Measurements from ENCODE around the gene KCNK5.

Gene KCNK5

DNA sequence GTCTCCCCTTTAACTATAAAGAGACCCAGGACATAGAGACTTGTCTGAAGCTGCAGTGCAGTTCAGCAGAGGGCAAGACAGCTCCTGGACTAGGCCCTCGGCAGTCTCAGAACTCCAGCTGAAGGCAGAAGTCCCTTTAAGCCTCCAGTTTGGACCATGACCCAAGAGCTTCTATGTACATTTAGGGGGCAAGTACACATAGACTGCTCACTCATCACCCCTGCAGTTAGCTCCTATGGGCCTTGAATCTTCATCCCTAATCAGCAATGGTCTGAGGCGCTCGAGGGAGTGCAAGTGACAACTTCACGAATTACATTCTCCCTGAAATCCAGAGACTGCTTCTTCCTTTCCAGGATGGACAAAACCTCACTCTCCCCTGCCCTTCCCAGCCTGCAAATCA, 47.4 kb downstream of the KCNK5 start:
- TF ChIP-seq FOXP2 (optimal IDR thresholded peaks at IDR 0.05; ENCODE audit: borderline replicate concordance, extremely low read depth, extremely low read length, insufficient read depth), result no peak
- TF ChIP-seq, protein P1, sequence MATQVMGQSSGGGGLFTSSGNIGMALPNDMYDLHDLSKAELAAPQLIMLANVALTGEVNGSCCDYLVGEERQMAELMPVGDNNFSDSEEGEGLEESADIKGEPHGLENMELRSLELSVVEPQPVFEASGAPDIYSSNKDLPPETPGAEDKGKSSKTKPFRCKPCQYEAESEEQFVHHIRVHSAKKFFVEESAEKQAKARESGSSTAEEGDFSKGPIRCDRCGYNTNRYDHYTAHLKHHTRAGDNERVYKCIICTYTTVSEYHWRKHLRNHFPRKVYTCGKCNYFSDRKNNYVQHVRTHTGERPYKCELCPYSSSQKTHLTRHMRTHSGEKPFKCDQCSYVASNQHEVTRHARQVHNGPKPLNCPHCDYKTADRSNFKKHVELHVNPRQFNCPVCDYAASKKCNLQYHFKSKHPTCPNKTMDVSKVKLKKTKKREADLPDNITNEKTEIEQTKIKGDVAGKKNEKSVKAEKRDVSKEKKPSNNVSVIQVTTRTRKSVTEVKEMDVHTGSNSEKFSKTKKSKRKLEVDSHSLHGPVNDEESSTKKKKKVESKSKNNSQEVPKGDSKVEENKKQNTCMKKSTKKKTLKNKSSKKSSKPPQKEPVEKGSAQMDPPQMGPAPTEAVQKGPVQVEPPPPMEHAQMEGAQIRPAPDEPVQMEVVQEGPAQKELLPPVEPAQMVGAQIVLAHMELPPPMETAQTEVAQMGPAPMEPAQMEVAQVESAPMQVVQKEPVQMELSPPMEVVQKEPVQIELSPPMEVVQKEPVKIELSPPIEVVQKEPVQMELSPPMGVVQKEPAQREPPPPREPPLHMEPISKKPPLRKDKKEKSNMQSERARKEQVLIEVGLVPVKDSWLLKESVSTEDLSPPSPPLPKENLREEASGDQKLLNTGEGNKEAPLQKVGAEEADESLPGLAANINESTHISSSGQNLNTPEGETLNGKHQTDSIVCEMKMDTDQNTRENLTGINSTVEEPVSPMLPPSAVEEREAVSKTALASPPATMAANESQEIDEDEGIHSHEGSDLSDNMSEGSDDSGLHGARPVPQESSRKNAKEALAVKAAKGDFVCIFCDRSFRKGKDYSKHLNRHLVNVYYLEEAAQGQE (IDR thresholded peaks at IDR 0.05; ENCODE audit: insufficient read depth in 1 of 2, low read depth in 2 of 2, low read length in 2 of 2), result no peak
- TF ChIP-seq SIN3A (IDR thresholded peaks at IDR 0.05; ENCODE audit: borderline replicate concordance, insufficient read depth, low read length), result no peak
- no peak for TF ChIP-seq TAF1 (IDR thresholded peaks at IDR 0.05; ENCODE audit: borderline replicate concordance, insufficient read depth, low read length)
- no peak for TF ChIP-seq POLR2AphosphoS5 (IDR thresholded peaks at IDR 0.05; ENCODE audit: low read depth, low read length)

DNA sequence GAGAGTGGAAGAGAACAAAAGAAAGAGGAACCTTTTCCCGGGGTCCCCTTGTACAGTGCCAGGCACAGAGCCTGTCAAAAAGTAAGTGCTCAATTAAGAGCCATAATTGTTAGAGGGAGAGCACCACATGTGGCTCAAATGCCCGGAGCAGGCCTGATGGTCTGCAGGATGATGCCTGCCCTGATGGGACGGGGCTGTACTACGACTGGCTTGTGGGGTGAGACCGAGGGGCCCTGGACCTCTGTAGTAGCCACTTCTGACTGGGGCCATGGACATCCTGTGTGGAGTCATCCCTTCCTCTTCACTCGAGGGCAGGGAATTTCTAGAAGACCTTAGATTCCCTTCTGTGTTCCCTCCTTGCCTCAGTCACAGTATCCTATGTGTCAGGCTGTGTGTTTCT, 47.9 kb downstream of the KCNK5 start:
- TF ChIP-seq TAF1 (IDR thresholded peaks at IDR 0.05; ENCODE audit: borderline replicate concordance, insufficient read depth, low read length), result no peak
- no peak for TF ChIP-seq SIN3A (IDR thresholded peaks at IDR 0.05; ENCODE audit: borderline replicate concordance, insufficient read depth, low read length)
- TF ChIP-seq FOXP2 (optimal IDR thresholded peaks at IDR 0.05; ENCODE audit: borderline replicate concordance, extremely low read depth, extremely low read length, insufficient read depth), result no peak
- TF ChIP-seq, protein P1 (IDR thresholded peaks at IDR 0.05; ENCODE audit: insufficient read depth in 1 of 2, low read depth in 2 of 2, low read length in 2 of 2), result no peak
- no peak for TF ChIP-seq POLR2AphosphoS5 (IDR thresholded peaks at IDR 0.05; ENCODE audit: low read depth, low read length)

DNA sequence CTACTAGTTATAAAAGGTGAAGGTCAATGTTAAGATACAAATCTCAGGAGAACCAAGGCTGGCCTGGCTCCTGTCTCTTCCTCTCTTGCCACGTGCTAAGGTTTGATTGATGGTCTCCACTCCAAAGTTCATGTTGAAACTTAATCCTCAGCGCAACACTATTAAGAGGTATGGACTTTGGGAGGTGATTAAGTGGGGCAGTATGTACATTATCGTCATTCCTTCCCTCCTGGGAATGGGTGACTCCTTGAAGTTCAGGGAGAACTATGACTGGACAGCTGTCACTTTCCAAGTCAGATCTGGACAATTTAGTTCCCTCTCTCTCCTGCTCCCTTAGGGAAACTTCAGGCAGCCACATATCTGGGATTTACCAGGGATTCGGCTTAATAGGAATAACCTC, 50.5 kb downstream of the KCNK5 start:
- no peak for TF ChIP-seq FOXP2 (optimal IDR thresholded peaks at IDR 0.05; ENCODE audit: borderline replicate concordance, extremely low read depth, extremely low read length, insufficient read depth)
- TF ChIP-seq, protein P1 (IDR thresholded peaks at IDR 0.05; ENCODE audit: insufficient read depth in 1 of 2, low read depth in 2 of 2, low read length in 2 of 2), result no peak
- no peak for TF ChIP-seq TAF1 (IDR thresholded peaks at IDR 0.05; ENCODE audit: borderline replicate concordance, insufficient read depth, low read length)
- TF ChIP-seq SIN3A (IDR thresholded peaks at IDR 0.05; ENCODE audit: borderline replicate concordance, insufficient read depth, low read length), result no peak
- no peak for TF ChIP-seq POLR2AphosphoS5 (IDR thresholded peaks at IDR 0.05; ENCODE audit: low read depth, low read length)

DNA sequence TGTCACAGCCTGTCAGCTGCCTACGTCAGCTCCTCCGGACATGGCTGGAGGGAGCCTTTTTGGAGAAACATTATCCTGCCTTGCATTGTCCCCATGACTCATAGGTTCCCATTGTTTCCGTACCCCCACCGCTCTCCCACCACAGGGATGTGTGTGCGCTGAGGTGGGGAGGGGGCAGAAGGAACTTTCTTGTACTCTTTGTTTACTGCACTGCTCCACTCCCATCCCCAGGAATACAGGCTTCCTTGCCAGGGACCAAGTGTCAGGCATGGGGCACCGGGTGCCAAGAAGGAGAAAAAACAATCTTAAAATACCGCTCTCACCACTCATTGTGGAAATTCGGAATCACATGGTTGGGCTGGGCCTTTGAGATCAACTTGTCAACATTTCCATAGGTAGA, 51.0 kb downstream of the KCNK5 start:
- TF ChIP-seq, protein P1 (IDR thresholded peaks at IDR 0.05; ENCODE audit: insufficient read depth in 1 of 2, low read depth in 2 of 2, low read length in 2 of 2), result no peak
- TF ChIP-seq TAF1 (IDR thresholded peaks at IDR 0.05; ENCODE audit: borderline replicate concordance, insufficient read depth, low read length) (no peak), SIN3A (IDR thresholded peaks at IDR 0.05; ENCODE audit: borderline replicate concordance, insufficient read depth, low read length) (no peak), FOXP2 (optimal IDR thresholded peaks at IDR 0.05; ENCODE audit: borderline replicate concordance, extremely low read depth, extremely low read length, insufficient read depth) (no peak), POLR2AphosphoS5 (IDR thresholded peaks at IDR 0.05; ENCODE audit: low read depth, low read length) (no peak)

DNA sequence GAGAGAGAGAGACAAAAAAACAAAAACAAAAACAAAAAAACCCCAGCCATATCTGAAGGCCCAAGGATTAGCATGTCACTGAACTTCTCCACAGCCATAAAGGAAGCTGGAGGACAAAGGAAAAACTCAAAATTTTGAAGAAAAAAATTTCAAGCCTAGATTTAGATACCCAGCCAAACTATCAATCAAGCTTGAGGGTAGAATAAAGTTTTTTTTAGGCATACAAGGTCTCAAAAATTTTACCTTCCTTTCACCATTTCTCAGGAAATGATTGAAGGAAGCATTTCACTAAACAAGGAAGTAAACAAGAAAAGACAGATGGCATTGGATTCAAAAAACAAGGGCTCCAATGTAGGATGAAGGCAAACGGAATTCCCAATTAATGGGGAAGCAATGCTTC, 52.1 kb downstream of the KCNK5 start:
- no peak for TF ChIP-seq FOXP2 (optimal IDR thresholded peaks at IDR 0.05; ENCODE audit: borderline replicate concordance, extremely low read depth, extremely low read length, insufficient read depth)
- TF ChIP-seq SIN3A (IDR thresholded peaks at IDR 0.05; ENCODE audit: borderline replicate concordance, insufficient read depth, low read length), result no peak
- no peak for TF ChIP-seq POLR2AphosphoS5 (IDR thresholded peaks at IDR 0.05; ENCODE audit: low read depth, low read length)
- TF ChIP-seq, protein P1 (IDR thresholded peaks at IDR 0.05; ENCODE audit: insufficient read depth in 1 of 2, low read depth in 2 of 2, low read length in 2 of 2), result no peak
- no peak for TF ChIP-seq TAF1 (IDR thresholded peaks at IDR 0.05; ENCODE audit: borderline replicate concordance, insufficient read depth, low read length)

Data from PFSK-1 (cell line).